PFSK-1 (cell line): ENCODE measurements around the gene APLN.

Experiments used
- FOXP2 ChIP-seq: optimal IDR thresholded peaks from 2 replicates; pipeline ENCODE3; 2011; ENCODE audit warnings: borderline replicate concordance, control low read depth, inconsistent platforms; ENCODE audit not compliant: insufficient read depth; ENCODE audit errors: extremely low read length, extremely low read depth
- POLR2AphosphoS5 ChIP-seq: IDR thresholded peaks from 2 replicates; pipeline ENCODE4 v1.6.1; 2012; ENCODE audit warnings: low read depth, mild to moderate bottlenecking, control low read depth, low read length, moderate library complexity
- SIN3A ChIP-seq: IDR thresholded peaks from 2 replicates; pipeline ENCODE4 v1.6.1; 2012; ENCODE audit warnings: mild to moderate bottlenecking, low read length, moderate library complexity, borderline replicate concordance; ENCODE audit not compliant: insufficient read depth
- TAF1 ChIP-seq: IDR thresholded peaks from 2 replicates; pipeline ENCODE4 v1.6.1; 2012; ENCODE audit warnings: low read length, control low read depth, borderline replicate concordance; ENCODE audit not compliant: insufficient read depth
- TF ChIP-seq, protein P1 (sequence below), 2 experiments: IDR thresholded peaks; 2 replicates each; pipeline versions ENCODE4 v1.6.1 to v1.8.0; 2011 to 2012; ENCODE audit warnings: low read depth in 2 of 2, low read length in 2 of 2, control low read depth in 1 of 2, inconsistent platforms in 1 of 2, mild to moderate bottlenecking in 1 of 2, moderate library complexity in 1 of 2; ENCODE audit not compliant: insufficient read depth in 1 of 2

- TF ChIP-seq, protein P1, sequence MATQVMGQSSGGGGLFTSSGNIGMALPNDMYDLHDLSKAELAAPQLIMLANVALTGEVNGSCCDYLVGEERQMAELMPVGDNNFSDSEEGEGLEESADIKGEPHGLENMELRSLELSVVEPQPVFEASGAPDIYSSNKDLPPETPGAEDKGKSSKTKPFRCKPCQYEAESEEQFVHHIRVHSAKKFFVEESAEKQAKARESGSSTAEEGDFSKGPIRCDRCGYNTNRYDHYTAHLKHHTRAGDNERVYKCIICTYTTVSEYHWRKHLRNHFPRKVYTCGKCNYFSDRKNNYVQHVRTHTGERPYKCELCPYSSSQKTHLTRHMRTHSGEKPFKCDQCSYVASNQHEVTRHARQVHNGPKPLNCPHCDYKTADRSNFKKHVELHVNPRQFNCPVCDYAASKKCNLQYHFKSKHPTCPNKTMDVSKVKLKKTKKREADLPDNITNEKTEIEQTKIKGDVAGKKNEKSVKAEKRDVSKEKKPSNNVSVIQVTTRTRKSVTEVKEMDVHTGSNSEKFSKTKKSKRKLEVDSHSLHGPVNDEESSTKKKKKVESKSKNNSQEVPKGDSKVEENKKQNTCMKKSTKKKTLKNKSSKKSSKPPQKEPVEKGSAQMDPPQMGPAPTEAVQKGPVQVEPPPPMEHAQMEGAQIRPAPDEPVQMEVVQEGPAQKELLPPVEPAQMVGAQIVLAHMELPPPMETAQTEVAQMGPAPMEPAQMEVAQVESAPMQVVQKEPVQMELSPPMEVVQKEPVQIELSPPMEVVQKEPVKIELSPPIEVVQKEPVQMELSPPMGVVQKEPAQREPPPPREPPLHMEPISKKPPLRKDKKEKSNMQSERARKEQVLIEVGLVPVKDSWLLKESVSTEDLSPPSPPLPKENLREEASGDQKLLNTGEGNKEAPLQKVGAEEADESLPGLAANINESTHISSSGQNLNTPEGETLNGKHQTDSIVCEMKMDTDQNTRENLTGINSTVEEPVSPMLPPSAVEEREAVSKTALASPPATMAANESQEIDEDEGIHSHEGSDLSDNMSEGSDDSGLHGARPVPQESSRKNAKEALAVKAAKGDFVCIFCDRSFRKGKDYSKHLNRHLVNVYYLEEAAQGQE (IDR thresholded peaks at IDR 0.05; ENCODE audit: insufficient read depth in 1 of 2, low read depth in 2 of 2, low read length in 2 of 2) = no peak
- TF ChIP-seq FOXP2 (no peak), POLR2AphosphoS5 (no peak), SIN3A (no peak), TAF1 (no peak)
Measured at GRCh38 chrX:129599996-129600395, 54.8 kb downstream of the APLN start.
